OCI-LY3 (cell line): ENCODE measurements around the gene ZDHHC13.

Source experiments
- CTCF ChIP-seq: fragments of 200-600, 300-600 bp; sonication (generic); IDR thresholded peaks from 2 replicates; pipeline ENCODE4 v1.5.1; 2014; ENCODE audit warnings: antibody characterized with exemption, low read length, low read depth
- EZH2phosphoT487 ChIP-seq: fragments of 200-600 bp; shearing (Covaris generic); IDR thresholded peaks from 2 replicates; pipeline ENCODE4 v1.6.1; 2018; ENCODE audit warnings: antibody characterized with exemption, mixed run types, low read depth

GRCh38 chr11:19185516-19186052 lies 68.6 kb downstream of the ZDHHC13 start:
- no peak for TF ChIP-seq CTCF
- TF ChIP-seq EZH2phosphoT487 = no peak
